ENCODE data around the gene NR5A1. TPM values are rescaled to one million over a fixed set of nuclear protein-coding genes. Genes with fewer than 3 reads are reported as not detected.

The NR5A1 gene
- total and polyA plus RNA-seq, 2 of the 13 experiments (the other 11 are each of a cell fraction or from before 2014, with no cell fraction given) = 28.9 to 44.7 TPM

DNA sequence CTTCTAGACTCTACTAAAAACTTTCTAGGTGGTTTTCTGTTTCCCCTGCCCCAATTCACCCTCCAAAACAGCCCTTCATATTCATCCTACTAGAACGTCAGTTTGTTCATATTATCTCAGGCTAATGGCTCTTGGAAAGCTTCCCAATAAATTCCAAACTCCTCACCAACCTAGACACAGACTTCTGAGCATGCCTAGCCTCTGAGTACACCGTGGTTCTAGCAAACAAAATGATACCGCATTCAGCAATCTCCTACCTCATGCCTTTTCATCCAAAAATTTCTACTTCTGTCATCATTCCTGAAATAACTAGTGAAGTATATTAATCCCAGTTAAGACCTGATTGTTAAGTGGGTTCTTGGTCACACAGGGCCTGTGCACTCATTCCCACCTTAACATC, 46.5 kb upstream of the NR5A1 start:
- Histone ChIP-seq H3K36me3 (replicated peaks in 1 of 2; ENCODE audit: control insufficient read depth in 1 of 2, insufficient read depth in 2 of 2, low read length in 2 of 2) (peaks cover 14 to 23% of the 10 kb centered on the region in 2 experiments), H3K4me2 (ENCODE audit: low read depth, low read length) (no peak overlapping the region), H4K20me1 (ENCODE audit: insufficient read depth, low read length) (no peaks in the 10 kb centered on the region), H3K27ac (ENCODE audit: extremely low read length, insufficient read depth, low read length) (no peak overlapping the region), H3K4me1 (ENCODE audit: insufficient read depth, low read length) (peaks cover 29% of the 10 kb centered on the region), H3K9me3 (ENCODE audit: low read length) (no peaks in the 10 kb centered on the region), H3K79me2 (ENCODE audit: insufficient read depth, low read length) (peaks cover 4% of the 10 kb centered on the region), H3K9ac (ENCODE audit: insufficient read depth, low read depth, low read length) (no peak overlapping the region), H3K4me3 (replicated peaks in 1 of 3; ENCODE audit: insufficient read depth in 1 of 3, low read depth in 2 of 3, low read length in 3 of 3) (no peak overlapping the region), H2AFZ (ENCODE audit: low read length) (no peak overlapping the region), H3K27me3 (ENCODE audit: control insufficient read depth in 1 of 2, insufficient read depth in 2 of 2, low read length in 2 of 2) (no peaks in the 10 kb centered on the region; a peak in 1 of 5 replicates)
- intact Hi-C loops (cut with micrococcal nuclease; ENCODE audit: unreplicated experiment) = loop anchor here (5.0 kb wide), 2 partner anchors 39 to 204 kb away; no protein-coding TSS in a partner anchor
- no peak for ATAC-seq
- ChIA-PET CTCF (ENCODE audit: low intra/inter-chr PET ratio, low total read pairs) (no interaction called here), POLR2A (no interaction called here)
- 97% methylated on average over 3 of the region's 3 CpGs for WGBS (ENCODE audit: low lambda C conversion rate)
- in situ Hi-C loops (cut with HindIII; ENCODE audit: extremely low pct_ligation_motif_present, low pct_unique_long_range_greater_than_20kb) = loop anchor here (5.0 kb wide), 1 partner anchor 159 kb away; no protein-coding TSS in a partner anchor
- no peak for DNase-seq (ENCODE audit: low spot score)
- TF ChIP-seq PHF5A (CRISPR knock-in tag; IDR thresholded peaks at IDR 0.05; ENCODE audit: low read depth, unreplicated experiment) = no peak
- FAIRE-seq = no peak
- no TSS peak for BruUV-seq (replicated peaks)

GRCh38 chr9:124552273-124552605, 45.0 kb upstream of the NR5A1 start:
- in situ Hi-C loops (cut with HindIII; ENCODE audit: extremely low pct_ligation_motif_present, low pct_unique_long_range_greater_than_20kb) (loop anchor here (5.0 kb wide), 1 partner anchor 160 kb away; no protein-coding TSS in a partner anchor), intact Hi-C loops (cut with micrococcal nuclease; ENCODE audit: unreplicated experiment) (loop anchor here (5.0 kb wide), 2 partner anchors 40 to 205 kb away; no protein-coding TSS in a partner anchor)
- Histone ChIP-seq H3K36me3 (replicated peaks in 1 of 2; ENCODE audit: control insufficient read depth in 1 of 2, insufficient read depth in 2 of 2, low read length in 2 of 2) (peaks cover 14 to 30% of the 10 kb centered on the region in 2 experiments), H3K79me2 (ENCODE audit: insufficient read depth, low read length) (no peaks in the 10 kb centered on the region), H4K20me1 (ENCODE audit: insufficient read depth, low read length) (no peaks in the 10 kb centered on the region), H3K27me3 (ENCODE audit: control insufficient read depth in 1 of 2, insufficient read depth in 2 of 2, low read length in 2 of 2) (no peaks in the 10 kb centered on the region; a peak in 1 of 5 replicates), H3K4me2 (ENCODE audit: low read depth, low read length) (no peak overlapping the region), H3K4me3 (replicated peaks in 1 of 3; ENCODE audit: insufficient read depth in 1 of 3, low read depth in 2 of 3, low read length in 3 of 3) (no peak overlapping the region), H3K27ac (ENCODE audit: extremely low read length, insufficient read depth, low read length) (no peak overlapping the region), H3K9me3 (ENCODE audit: low read length) (no peaks in the 10 kb centered on the region), H3K9ac (ENCODE audit: insufficient read depth, low read depth, low read length) (no peak overlapping the region), H2AFZ (ENCODE audit: low read length) (no peak overlapping the region), H3K4me1 (ENCODE audit: insufficient read depth, low read length) (peaks cover 14% of the 10 kb centered on the region)
- CTCF ChIA-PET (ENCODE audit: low intra/inter-chr PET ratio, low total read pairs) = interaction anchor here (1.2 to 2.5 kb wide), 3 partner anchors 65 to 160 kb away, joined by 3 to 32 read pairs (median 16); no protein-coding TSS in a partner anchor
- WGBS (ENCODE audit: low lambda C conversion rate) = 100% methylated on average over 2 of the region's 2 CpGs
- BruUV-seq (replicated peaks) = no TSS peak
- ATAC-seq (peak; percentile 25; the same call in 1 of the 3 replicates), FAIRE-seq (no peak), DNase-seq (ENCODE audit: low spot score) (no peak)
- POLR2A ChIA-PET = interaction anchor here (0.7 to 1.9 kb wide), 3 partner anchors 15 to 103 kb away, joined by 3 to 8 read pairs (median 4); no protein-coding TSS in a partner anchor
- no peak for TF ChIP-seq TBX2 (CRISPR knock-in tag; IDR thresholded peaks at IDR 0.05; ENCODE audit: borderline replicate concordance)
- no peak for TF ChIP-seq HOXA5 (CRISPR knock-in tag; IDR thresholded peaks at IDR 0.05)
- TF ChIP-seq ASH2L (IDR thresholded peaks at IDR 0.05; ENCODE audit: insufficient read length, low read depth, low read length) = no peak
- no peak for TF ChIP-seq PAXIP1 (CRISPR knock-in tag; conservative IDR thresholded peaks at IDR 0.05)
- no peak for TF ChIP-seq ZMYM2 (CRISPR knock-in tag; IDR thresholded peaks at IDR 0.05)
- no peak for TF ChIP-seq PHF8 (CRISPR knock-in tag; IDR thresholded peaks at IDR 0.05)
- no peak for TF ChIP-seq ZNF550 (CRISPR knock-in tag; IDR thresholded peaks at IDR 0.05; ENCODE audit: borderline replicate concordance)
- TF ChIP-seq ARHGAP35 (CRISPR knock-in tag; IDR thresholded peaks at IDR 0.05; ENCODE audit: borderline replicate concordance) = no peak
- TF ChIP-seq, protein P1, sequence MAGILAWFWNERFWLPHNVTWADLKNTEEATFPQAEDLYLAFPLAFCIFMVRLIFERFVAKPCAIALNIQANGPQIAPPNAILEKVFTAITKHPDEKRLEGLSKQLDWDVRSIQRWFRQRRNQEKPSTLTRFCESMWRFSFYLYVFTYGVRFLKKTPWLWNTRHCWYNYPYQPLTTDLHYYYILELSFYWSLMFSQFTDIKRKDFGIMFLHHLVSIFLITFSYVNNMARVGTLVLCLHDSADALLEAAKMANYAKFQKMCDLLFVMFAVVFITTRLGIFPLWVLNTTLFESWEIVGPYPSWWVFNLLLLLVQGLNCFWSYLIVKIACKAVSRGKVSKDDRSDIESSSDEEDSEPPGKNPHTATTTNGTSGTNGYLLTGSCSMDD (CRISPR knock-in tag; IDR thresholded peaks at IDR 0.05) = no peak
- TF ChIP-seq MXD3 (CRISPR knock-in tag; IDR thresholded peaks at IDR 0.05) = no peak
